ENCODE results near the gene PDE4D. TPM values are rescaled to one million over a fixed set of nuclear protein-coding genes. Genes with fewer than 3 reads are reported as not detected.
"Not testable (repeated sequence)": the region's sequence is repeated elsewhere in the genome, so short reads cannot be mapped to it uniquely, and the experiment has no call there.

PDE4D gene
- total RNA-seq, 1 donor, result 27.7 TPM

- DNase-seq (ENCODE audit: low read depth in 2 of 3, low spot score in 2 of 3), result peak in 2 of 3 donors; percentile 17 to 70
Observed at GRCh38 chr5:59007460-59008063, 886.0 kb downstream of the PDE4D start.

- no peak for DNase-seq (ENCODE audit: low read depth in 2 of 3, low spot score in 2 of 3)
Observed at GRCh38 chr5:59005934-59006701, 887.4 kb downstream of the PDE4D start.

- DNase-seq (ENCODE audit: low read depth in 2 of 3, low spot score in 2 of 3), result no peak
Observed at GRCh38 chr5:59003641-59004040, 889.9 kb downstream of the PDE4D start.

GRCh38 chr5:59003124-59003523, 890.4 kb downstream of the PDE4D start:
- no peak for DNase-seq (ENCODE audit: low read depth in 2 of 3, low spot score in 2 of 3)

- no peak for DNase-seq (ENCODE audit: low read depth in 2 of 3, low spot score in 2 of 3)
Observed at GRCh38 chr5:59002162-59002825, 891.2 kb downstream of the PDE4D start.

GRCh38 chr5:59001716-59002115, 891.8 kb downstream of the PDE4D start:
- DNase-seq (ENCODE audit: low read depth in 2 of 3, low spot score in 2 of 3), result no peak

- DNase-seq (ENCODE audit: low read depth in 2 of 3, low spot score in 2 of 3), result no peak
Observed at GRCh38 chr5:59001154-59001553, 892.4 kb downstream of the PDE4D start.

GRCh38 chr5:59000211-59000610, 893.3 kb downstream of the PDE4D start:
- DNase-seq (ENCODE audit: low read depth in 2 of 3, low spot score in 2 of 3), result no peak

- no peak for DNase-seq (ENCODE audit: low read depth in 2 of 3, low spot score in 2 of 3)
Observed at GRCh38 chr5:58999804-59000203, 893.7 kb downstream of the PDE4D start.

GRCh38 chr5:58998544-58998943, 895.0 kb downstream of the PDE4D start:
- DNase-seq (ENCODE audit: low read depth in 2 of 3, low spot score in 2 of 3), result no peak

- not testable (repeated sequence) for DNase-seq (ENCODE audit: low read depth in 2 of 3, low spot score in 2 of 3)
Observed at GRCh38 chr5:58995779-58996178, 897.7 kb downstream of the PDE4D start.

GRCh38 chr5:58993461-58993860, 900.1 kb downstream of the PDE4D start:
- no peak for DNase-seq (ENCODE audit: low read depth in 2 of 3, low spot score in 2 of 3)

- peak in 1 of 3 donors; percentile 6 for DNase-seq (ENCODE audit: low read depth in 2 of 3, low spot score in 2 of 3)
Observed at GRCh38 chr5:58988938-58989337, 904.6 kb downstream of the PDE4D start.

- no peak for DNase-seq (ENCODE audit: low read depth in 2 of 3, low spot score in 2 of 3)
Observed at GRCh38 chr5:58987193-58987592, 906.3 kb downstream of the PDE4D start.

- DNase-seq (ENCODE audit: low read depth in 2 of 3, low spot score in 2 of 3), result no peak
Observed at GRCh38 chr5:58986281-58986680, 907.2 kb downstream of the PDE4D start.

- DNase-seq (ENCODE audit: low read depth in 2 of 3, low spot score in 2 of 3), result no peak
Observed at GRCh38 chr5:58985759-58986158, 907.8 kb downstream of the PDE4D start.

GRCh38 chr5:58985311-58985710, 908.2 kb downstream of the PDE4D start:
- DNase-seq (ENCODE audit: low read depth in 2 of 3, low spot score in 2 of 3), result no peak

GRCh38 chr5:58983526-58984452, 909.7 kb downstream of the PDE4D start:
- DNase-seq (ENCODE audit: low read depth in 2 of 3, low spot score in 2 of 3), result peak in 1 of 3 donors; percentile 70

GRCh38 chr5:58980890-58981289, 912.6 kb downstream of the PDE4D start:
- DNase-seq (ENCODE audit: low read depth in 2 of 3, low spot score in 2 of 3), result no peak

GRCh38 chr5:58979090-58979489, 914.4 kb downstream of the PDE4D start:
- no peak for DNase-seq (ENCODE audit: low read depth in 2 of 3, low spot score in 2 of 3)

- no peak for DNase-seq (ENCODE audit: low read depth in 2 of 3, low spot score in 2 of 3)
Observed at GRCh38 chr5:58974601-58975000, 918.9 kb downstream of the PDE4D start.
